Measurements from ENCODE around the gene TM9SF1.
A peak's percentile ranks its signal among the peaks of the same experiment; 100 is the strongest.

Gene TM9SF1

DNA sequence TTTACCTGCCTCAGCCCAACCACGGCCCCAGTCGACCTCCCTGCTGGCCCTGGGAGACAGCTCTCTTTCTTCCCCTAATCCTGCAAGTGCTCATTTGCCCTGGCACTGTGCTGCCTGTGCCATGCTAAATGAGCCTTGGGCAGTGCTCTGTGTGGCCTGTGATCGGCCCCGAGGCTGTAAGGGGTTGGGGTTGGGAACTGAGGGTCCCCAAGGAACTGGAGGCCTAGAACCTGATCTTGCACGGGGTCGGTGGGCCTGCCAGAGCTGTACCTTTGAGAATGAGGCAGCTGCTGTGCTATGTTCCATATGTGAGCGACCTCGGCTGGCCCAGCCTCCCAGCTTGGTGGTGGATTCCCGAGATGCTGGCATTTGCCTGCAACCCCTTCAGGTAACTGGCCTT, 45.2 kb downstream of the TM9SF1 start:
- TF ChIP-seq EZH2phosphoT487 (IDR thresholded peaks at IDR 0.05; ENCODE audit: low read length) (no peak), EZH2 (optimal IDR thresholded peaks at IDR 0.05; ENCODE audit: low read depth, low read length) (no peak)
- TF ChIP-seq, protein P1, sequence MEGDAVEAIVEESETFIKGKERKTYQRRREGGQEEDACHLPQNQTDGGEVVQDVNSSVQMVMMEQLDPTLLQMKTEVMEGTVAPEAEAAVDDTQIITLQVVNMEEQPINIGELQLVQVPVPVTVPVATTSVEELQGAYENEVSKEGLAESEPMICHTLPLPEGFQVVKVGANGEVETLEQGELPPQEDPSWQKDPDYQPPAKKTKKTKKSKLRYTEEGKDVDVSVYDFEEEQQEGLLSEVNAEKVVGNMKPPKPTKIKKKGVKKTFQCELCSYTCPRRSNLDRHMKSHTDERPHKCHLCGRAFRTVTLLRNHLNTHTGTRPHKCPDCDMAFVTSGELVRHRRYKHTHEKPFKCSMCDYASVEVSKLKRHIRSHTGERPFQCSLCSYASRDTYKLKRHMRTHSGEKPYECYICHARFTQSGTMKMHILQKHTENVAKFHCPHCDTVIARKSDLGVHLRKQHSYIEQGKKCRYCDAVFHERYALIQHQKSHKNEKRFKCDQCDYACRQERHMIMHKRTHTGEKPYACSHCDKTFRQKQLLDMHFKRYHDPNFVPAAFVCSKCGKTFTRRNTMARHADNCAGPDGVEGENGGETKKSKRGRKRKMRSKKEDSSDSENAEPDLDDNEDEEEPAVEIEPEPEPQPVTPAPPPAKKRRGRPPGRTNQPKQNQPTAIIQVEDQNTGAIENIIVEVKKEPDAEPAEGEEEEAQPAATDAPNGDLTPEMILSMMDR (IDR thresholded peaks at IDR 0.05; ENCODE audit: low read length), result no peak
- H3K9me2 ChIP-seq (replicated peaks; ENCODE audit: insufficient read depth, low read length), result no peaks in the 10 kb centered on the region
- H3K9me3 ChIP-seq (replicated peaks; ENCODE audit: insufficient read depth, low read length), result no peaks in the 10 kb centered on the region
- no peaks in the 10 kb centered on the region for H3K27me3 ChIP-seq (replicated peaks; ENCODE audit: insufficient read depth, low read length)
- no peak overlapping the region for H3K4me2 ChIP-seq (ENCODE audit: low read depth, low read length)
- peaks cover 11% of the 10 kb centered on the region for H3K4me1 ChIP-seq (ENCODE audit: low read length)
- no peaks in the 10 kb centered on the region for H4K20me1 ChIP-seq (ENCODE audit: insufficient read depth, low read length)
- peaks cover 33% of the 10 kb centered on the region for H3K79me2 ChIP-seq (ENCODE audit: low read length)
- H3K36me3 ChIP-seq (replicated peaks; ENCODE audit: insufficient read depth, low read length), result no peaks in the 10 kb centered on the region
- H3F3A ChIP-seq (ENCODE audit: insufficient read depth, low read length), result peaks cover 5% of the 10 kb centered on the region; the same call in 1 of the 2 replicates
- H3K9ac ChIP-seq (ENCODE audit: low read length), result no peak overlapping the region
- H2AFZ ChIP-seq (ENCODE audit: low read length), result no peak overlapping the region
- DNase-seq, result no peak
- no peak overlapping the region for H3K4me3 ChIP-seq (ENCODE audit: low read length)
- no peak overlapping the region for H3K27ac ChIP-seq (ENCODE audit: low read length)

DNA sequence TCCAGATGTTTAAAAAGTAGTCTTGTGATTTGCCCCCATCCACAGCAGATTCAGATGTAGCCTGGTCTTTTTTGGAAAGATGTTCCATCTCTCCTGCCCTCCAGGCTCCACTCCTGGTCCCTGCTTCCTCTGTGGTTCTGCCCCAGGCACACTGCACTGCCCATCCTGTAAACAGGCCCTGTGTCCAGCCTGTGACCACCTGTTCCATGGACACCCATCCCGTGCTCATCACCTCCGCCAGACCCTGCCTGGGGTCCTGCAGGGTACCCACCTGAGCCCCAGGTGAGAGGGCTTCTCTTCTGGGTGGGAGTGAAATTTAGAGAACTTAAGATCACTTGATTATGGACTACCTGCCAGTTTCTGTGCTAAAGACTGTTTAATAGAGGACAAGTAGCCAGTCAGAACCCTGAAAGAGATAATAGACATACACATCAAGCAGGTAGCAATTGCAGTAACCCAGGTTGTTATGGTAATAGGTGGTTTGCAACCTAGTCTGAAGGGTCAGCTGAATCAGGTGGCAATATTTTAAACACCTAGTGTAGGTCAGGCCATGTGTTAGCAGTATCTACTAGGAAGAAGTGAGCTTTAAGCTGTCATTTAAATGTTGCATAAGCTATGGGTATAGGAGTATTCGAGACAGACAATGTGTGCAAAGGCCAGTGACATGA, 45.8 kb downstream of the TM9SF1 start:
- H3K4me2 ChIP-seq (ENCODE audit: low read depth, low read length), result no peak overlapping the region
- no peaks in the 10 kb centered on the region for H3K27me3 ChIP-seq (replicated peaks; ENCODE audit: insufficient read depth, low read length)
- no peak overlapping the region for H3K27ac ChIP-seq (ENCODE audit: low read length)
- no peak for TF ChIP-seq EZH2 (optimal IDR thresholded peaks at IDR 0.05; ENCODE audit: low read depth, low read length)
- no peak for TF ChIP-seq EZH2phosphoT487 (IDR thresholded peaks at IDR 0.05; ENCODE audit: low read length)
- TF ChIP-seq, protein P1 (IDR thresholded peaks at IDR 0.05; ENCODE audit: low read length), result no peak
- H3K4me1 ChIP-seq (ENCODE audit: low read length), result peaks cover 11% of the 10 kb centered on the region
- H3K4me3 ChIP-seq (ENCODE audit: low read length), result no peak overlapping the region
- no peak overlapping the region for H2AFZ ChIP-seq (ENCODE audit: low read length)
- peaks cover 39% of the 10 kb centered on the region for H3K79me2 ChIP-seq (ENCODE audit: low read length)
- H3K36me3 ChIP-seq (replicated peaks; ENCODE audit: insufficient read depth, low read length), result no peaks in the 10 kb centered on the region
- no peaks in the 10 kb centered on the region for H3K9me3 ChIP-seq (replicated peaks; ENCODE audit: insufficient read depth, low read length)
- DNase-seq, result no peak
- no peaks in the 10 kb centered on the region for H3K9me2 ChIP-seq (replicated peaks; ENCODE audit: insufficient read depth, low read length)
- H3K9ac ChIP-seq (ENCODE audit: low read length), result no peak overlapping the region
- peaks cover 5% of the 10 kb centered on the region; the same call in 1 of the 2 replicates for H3F3A ChIP-seq (ENCODE audit: insufficient read depth, low read length)
- no peaks in the 10 kb centered on the region for H4K20me1 ChIP-seq (ENCODE audit: insufficient read depth, low read length)

DNA sequence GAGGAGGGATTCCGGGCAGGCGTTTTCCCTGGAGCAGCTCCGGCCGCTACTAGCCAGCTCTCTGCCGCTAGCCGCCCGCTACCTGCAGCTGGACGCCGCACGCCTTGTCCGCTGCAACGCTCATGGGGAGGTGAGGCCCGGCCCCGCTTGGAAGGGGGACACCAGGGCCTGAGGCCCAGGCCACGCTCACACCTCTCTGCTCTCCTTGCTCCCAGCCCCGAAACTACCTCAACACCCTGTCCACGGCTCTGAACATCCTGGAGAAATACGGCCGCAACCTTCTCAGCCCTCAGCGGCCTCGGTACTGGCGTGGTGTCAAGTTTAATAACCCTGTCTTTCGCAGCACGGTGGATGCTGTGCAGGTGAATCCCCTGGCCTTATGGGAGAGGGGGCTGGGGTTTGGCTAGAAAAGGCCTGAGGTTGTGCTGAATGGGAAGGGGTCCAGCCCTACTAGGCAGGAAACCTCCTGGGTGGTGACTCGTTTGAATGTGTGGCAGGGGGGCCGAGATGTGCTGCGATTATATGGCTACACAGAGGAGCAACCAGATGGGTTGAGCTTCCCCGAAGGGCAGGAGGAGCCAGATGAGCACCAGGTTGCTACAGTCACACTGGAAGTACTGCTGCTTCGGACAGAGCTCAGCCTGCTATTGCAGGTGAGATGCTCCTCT, 47.3 kb downstream of the TM9SF1 start:
- no peak for DNase-seq
- Histone ChIP-seq H3K27ac (ENCODE audit: low read length) (no peak overlapping the region), H3K9me3 (replicated peaks; ENCODE audit: insufficient read depth, low read length) (no peaks in the 10 kb centered on the region), H3F3A (ENCODE audit: insufficient read depth, low read length) (peaks cover 5% of the 10 kb centered on the region; the same call in 1 of the 2 replicates), H3K27me3 (replicated peaks; ENCODE audit: insufficient read depth, low read length) (no peaks in the 10 kb centered on the region), H3K4me1 (ENCODE audit: low read length) (peaks cover 11% of the 10 kb centered on the region), H2AFZ (ENCODE audit: low read length) (no peak overlapping the region), H3K4me2 (ENCODE audit: low read depth, low read length) (peak overlapping the region; percentile 79), H3K9ac (ENCODE audit: low read length) (peak overlapping the region; percentile 59), H3K79me2 (ENCODE audit: low read length) (peaks cover 47% of the 10 kb centered on the region), H3K9me2 (replicated peaks; ENCODE audit: insufficient read depth, low read length) (no peaks in the 10 kb centered on the region), H3K4me3 (ENCODE audit: low read length) (peak overlapping the region; percentile 87), H3K36me3 (replicated peaks; ENCODE audit: insufficient read depth, low read length) (no peaks in the 10 kb centered on the region), H4K20me1 (ENCODE audit: insufficient read depth, low read length) (no peaks in the 10 kb centered on the region)
- TF ChIP-seq, protein P1 (IDR thresholded peaks at IDR 0.05; ENCODE audit: low read length), result no peak
- TF ChIP-seq EZH2 (optimal IDR thresholded peaks at IDR 0.05; ENCODE audit: low read depth, low read length) (no peak), EZH2phosphoT487 (IDR thresholded peaks at IDR 0.05; ENCODE audit: low read length) (no peak)
